Colonic mucosa (tissue), 4 donors: Measurements from ENCODE around the gene UBE2C. TPM values are rescaled to one million over a fixed set of nuclear protein-coding genes. Genes with fewer than 3 reads are reported as not detected.

ENCODE experiments used
- DNase-seq: peaks from one replicate; pipeline ENCODE4 v3.0.0-alpha.2; 2020
- H3K27ac ChIP-seq: fragments of 200-600 bp; one replicate; pipeline ENCODE4 v1.8.0; 2021
- H3K27me3 ChIP-seq: fragments of 200-600 bp; one replicate; pipeline ENCODE4 v1.8.0; 2021
- H3K36me3 ChIP-seq: fragments of 200-600 bp; one replicate; pipeline ENCODE4 v1.8.0; 2021
- H3K4me1 ChIP-seq: fragments of 200-600 bp; one replicate; pipeline ENCODE4 v1.8.0; 2021; ENCODE audit warnings: mild to moderate bottlenecking
- H3K4me3 ChIP-seq: fragments of 200-600 bp; one replicate; pipeline ENCODE4 v1.8.0; 2021
- H3K9ac ChIP-seq, 2 donors: one replicate each; pipeline ENCODE4 v1.7.0; 2013; ENCODE audit warnings: control low read depth in 2 of 2, low read depth in 2 of 2, low read length in 2 of 2
- H3K9me3 ChIP-seq: fragments of 200-600 bp; one replicate; pipeline ENCODE4 v1.8.0; 2021
- CTCF ChIP-seq: fragments of 200-600 bp; IDR thresholded peaks from one replicate; pipeline ENCODE4 v1.8.0; 2022; ENCODE audit warnings: antibody characterized with exemption, mild to moderate bottlenecking
- intact Hi-C: fragments of 100-400 bp; cut with DNase I; formaldehyde crosslinking; loops from one replicate; pipeline ENCODE4 v1.14.1; 2022
- total RNA-seq, 2 donors: library from RNA; stranded (reverse); fragmentation: NEBNext Ultra II Directional in 1 of 2; extraction: Animal tissue kit (Norgen Biotek cat#: 25700) in 1 of 2; gene quantifications; one replicate each; pipeline ENCODE4 v1.2.1, GENCODE V29; 2021
- donor health status: healthy.
- donor health status: DM: no; HTN: no; CAD: no.
- donor health status: DM: no; HTN: no; CAD: no.

UBE2C gene
- total RNA-seq, 2 donors from 2014 or later = 23.7 to 117 TPM

- intact Hi-C loops = no loop called here
- Histone ChIP-seq H3K4me3 (no peak overlapping the region), H3K4me1 (no peaks in the 10 kb centered on the region), H3K36me3 (peaks cover 3% of the 10 kb centered on the region), H3K27ac (no peak overlapping the region), H3K27me3 (no peaks in the 10 kb centered on the region), H3K9me3 (no peaks in the 10 kb centered on the region), H3K9ac (no peak overlapping the region)
- DNase-seq = no peak
- no peak for TF ChIP-seq CTCF
These were observed 29.1 kb downstream of the UBE2C start for GRCh38 chr20:45841407-45842129.

GRCh38 chr20:45842169-45842812 lies 29.8 kb downstream of the UBE2C start:
- intact Hi-C loops = no loop called here
- TF ChIP-seq CTCF = no peak
- no peak for DNase-seq
- no peak overlapping the region for H3K4me3 ChIP-seq
- H3K27me3 ChIP-seq = no peaks in the 10 kb centered on the region
- H3K4me1 ChIP-seq = no peaks in the 10 kb centered on the region
- no peaks in the 10 kb centered on the region for H3K9me3 ChIP-seq
- peak overlapping the region; percentile 47 for H3K27ac ChIP-seq
- H3K36me3 ChIP-seq = peaks cover 3% of the 10 kb centered on the region
- no peak overlapping the region for H3K9ac ChIP-seq

- H3K9ac ChIP-seq = no peak overlapping the region
- no peaks in the 10 kb centered on the region for H3K9me3 ChIP-seq
- no peak overlapping the region for H3K4me3 ChIP-seq
- DNase-seq = no peak
- H3K27ac ChIP-seq = no peak overlapping the region
- no peak for TF ChIP-seq CTCF
- no peaks in the 10 kb centered on the region for H3K27me3 ChIP-seq
- intact Hi-C loops = no loop called here
- peaks cover 3% of the 10 kb centered on the region for H3K36me3 ChIP-seq
- H3K4me1 ChIP-seq = no peaks in the 10 kb centered on the region
These were observed 31.1 kb downstream of the UBE2C start for GRCh38 chr20:45843506-45843905.

GRCh38 chr20:45845452-45845851 lies 33.0 kb downstream of the UBE2C start:
- no peak for DNase-seq
- H3K9ac ChIP-seq = no peak overlapping the region
- H3K4me3 ChIP-seq = no peak overlapping the region
- H3K27me3 ChIP-seq = no peaks in the 10 kb centered on the region
- intact Hi-C loops = no loop called here
- no peaks in the 10 kb centered on the region for H3K4me1 ChIP-seq
- no peaks in the 10 kb centered on the region for H3K9me3 ChIP-seq
- peaks cover 3% of the 10 kb centered on the region for H3K36me3 ChIP-seq
- H3K27ac ChIP-seq = no peak overlapping the region
- no peak for TF ChIP-seq CTCF

DNA sequence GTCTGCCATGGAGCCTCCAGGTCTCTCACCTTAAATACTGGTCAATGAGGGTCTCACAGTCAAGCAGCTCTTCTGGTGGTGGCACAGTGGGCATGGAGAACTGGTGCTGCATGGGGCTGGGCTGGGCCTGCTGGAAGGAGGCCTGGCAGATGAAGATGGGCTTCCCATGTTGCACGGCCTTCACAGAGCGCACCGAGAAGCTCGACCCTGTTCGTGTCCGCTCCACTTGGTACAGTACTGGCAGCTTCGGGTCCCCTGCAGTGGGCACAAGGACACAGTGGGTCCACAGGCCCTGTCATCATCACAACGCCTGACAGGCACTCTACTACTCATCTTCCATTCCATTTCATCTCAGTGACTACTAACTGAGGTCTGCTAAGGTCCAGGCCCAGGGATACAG lies 36.0 kb downstream of the UBE2C start:
- TF ChIP-seq CTCF = no peak
- Histone ChIP-seq H3K27me3 (no peaks in the 10 kb centered on the region), H3K9ac (no peak overlapping the region), H3K27ac (no peak overlapping the region), H3K4me3 (no peak overlapping the region), H3K9me3 (no peaks in the 10 kb centered on the region), H3K36me3 (peaks cover 3% of the 10 kb centered on the region), H3K4me1 (no peaks in the 10 kb centered on the region)
- intact Hi-C loops = no loop called here
- no peak for DNase-seq
